ENCODE data around the gene MED8. TPM values are rescaled to one million over a fixed set of nuclear protein-coding genes. Genes with fewer than 3 reads are reported as not detected.
A peak's percentile ranks its signal among the peaks of the same experiment; 100 is the strongest.
"Not testable (repeated sequence)": the region's sequence is repeated elsewhere in the genome, so short reads cannot be mapped to it uniquely, and the experiment has no call there.

The MED8 gene
- total RNA-seq, 1 experiment from 2014 or later, result 76.1 TPM

DNA sequence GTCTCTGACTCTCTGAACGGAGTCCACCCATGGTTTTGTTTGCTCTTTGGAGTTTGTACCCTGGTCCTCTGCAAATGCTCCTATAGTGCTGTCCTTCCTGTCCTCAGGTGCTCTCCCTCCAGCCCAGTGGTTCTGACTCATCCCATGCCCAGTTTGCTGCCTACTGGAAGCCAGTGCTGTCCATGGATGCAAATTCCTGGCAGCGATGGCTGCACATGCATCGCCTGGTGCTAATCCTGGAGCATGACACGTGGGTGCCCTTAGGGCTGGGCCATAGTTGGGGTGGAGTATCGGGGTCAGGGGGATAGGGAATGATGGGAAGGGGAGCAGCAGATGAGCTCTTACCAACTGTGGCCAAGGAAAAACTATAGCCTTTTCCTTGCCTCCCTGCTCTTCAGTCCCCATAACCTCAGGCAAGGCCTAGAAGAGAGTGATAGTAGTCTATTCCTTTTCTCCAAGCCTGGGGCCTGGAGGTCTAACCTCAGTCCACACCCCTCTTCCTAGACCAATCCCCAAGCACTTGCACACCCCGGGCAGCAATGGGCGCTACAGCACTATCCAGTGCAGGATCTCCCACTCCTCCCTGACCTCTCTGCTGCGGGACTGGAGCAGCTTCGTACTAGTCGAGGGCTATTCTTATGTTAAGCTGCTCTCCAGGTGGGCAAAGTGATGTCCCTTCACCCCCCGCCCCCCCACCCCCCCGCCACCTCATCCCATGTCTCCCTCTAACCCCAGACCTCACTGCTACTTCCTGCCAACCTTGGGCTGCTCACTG is 32.6 kb upstream of the MED8 start:
- no peak for DNase-seq (ENCODE audit: low spot score)

DNA sequence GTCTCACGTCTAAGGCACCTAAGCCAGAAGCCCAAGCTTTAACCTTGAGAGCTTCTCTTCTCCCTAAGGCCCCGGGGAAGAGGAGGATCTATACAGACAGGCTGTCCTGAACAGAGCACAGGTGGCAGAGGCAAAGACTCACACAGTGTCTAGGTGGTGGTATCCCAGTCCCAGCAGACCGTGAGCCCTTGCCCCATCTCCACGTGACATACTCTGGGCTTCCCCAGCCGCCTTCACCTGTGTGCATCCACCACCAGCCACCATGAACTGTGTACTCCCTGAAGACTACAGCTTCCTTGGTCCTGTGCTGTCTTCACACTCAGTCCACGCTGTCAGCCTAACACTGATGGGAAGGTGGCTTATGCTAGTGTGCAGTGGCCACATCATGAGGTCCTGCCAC is 31.8 kb upstream of the MED8 start:
- DNase-seq (ENCODE audit: low spot score), result no peak

DNA sequence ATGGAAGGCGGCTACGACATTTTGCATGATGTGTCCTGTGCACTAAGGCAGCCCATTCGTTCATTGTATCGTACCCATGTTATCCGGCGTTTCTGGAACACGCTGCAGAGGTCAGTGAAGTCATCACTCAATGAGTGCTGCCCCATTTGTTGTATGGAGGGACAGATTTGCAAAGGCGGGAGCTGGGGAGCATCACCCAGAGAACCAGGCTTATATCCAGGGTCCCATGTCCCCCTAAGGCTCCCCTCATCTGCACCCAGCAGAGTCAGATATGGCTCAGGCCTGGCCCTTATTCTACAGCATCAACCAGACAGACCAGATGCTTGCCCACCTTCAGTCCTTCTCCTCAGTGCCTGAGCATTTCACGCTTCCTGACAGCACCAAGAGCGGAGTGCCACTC is 31.3 kb upstream of the MED8 start:
- DNase-seq (ENCODE audit: low spot score), result no peak

DNA sequence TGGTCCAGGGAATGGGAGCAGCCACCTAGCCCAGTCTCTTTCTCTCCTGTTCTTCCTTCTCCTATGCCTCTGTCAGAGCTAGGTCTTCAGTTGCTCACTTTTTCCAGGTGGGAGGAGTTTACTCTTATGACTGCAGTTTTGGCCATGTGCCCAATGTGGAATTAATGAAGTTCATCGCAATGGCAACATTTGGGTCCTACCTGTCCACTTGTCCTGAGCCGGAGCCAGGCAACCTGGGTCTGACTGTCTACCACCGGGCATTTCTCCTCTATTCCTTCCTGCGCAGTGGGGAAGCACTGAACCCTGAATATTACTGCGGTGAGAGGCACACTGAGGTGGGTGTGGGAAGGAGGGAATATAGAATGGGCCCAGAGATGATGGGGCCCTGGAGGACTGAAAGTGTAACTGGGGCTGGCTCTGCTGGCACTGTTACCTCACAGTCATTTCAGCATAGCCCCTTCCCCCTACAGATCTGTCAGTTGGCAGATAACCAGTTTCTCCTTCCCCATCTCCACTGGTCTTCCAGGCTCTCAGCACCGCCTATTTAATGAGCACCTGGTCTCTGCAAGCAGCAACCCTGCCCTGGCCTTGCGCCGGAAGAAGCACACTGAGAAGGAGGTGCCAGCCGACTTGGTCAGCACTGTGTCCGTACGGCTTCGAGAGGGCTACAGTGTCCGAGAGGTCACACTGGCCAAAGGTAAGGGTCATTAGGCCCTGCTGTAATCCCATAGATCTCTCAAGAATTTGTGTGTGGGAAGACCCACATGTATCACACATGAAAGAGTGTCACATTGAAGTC is 30.2 kb upstream of the MED8 start:
- DNase-seq (ENCODE audit: low spot score), result no peak

DNA sequence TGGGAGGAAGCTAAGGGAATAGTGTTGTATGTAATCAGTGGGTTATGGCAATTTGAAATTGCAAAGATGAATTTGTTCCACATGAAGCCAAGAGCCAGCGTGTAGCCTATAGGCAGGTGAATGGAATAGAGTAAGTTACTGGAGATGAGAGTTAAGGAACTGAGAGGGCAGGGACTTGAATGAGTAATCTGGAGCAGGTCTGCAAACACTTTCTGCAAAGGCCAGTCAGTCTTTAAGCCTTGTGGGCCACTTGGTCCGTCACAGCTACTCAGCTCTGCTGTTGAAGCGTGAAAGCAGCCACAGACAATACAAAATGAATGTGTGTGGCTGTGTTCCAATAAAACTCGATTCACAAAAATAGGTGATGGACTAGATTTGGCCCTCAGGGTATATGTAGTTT is 29.3 kb upstream of the MED8 start:
- no peak for DNase-seq (ENCODE audit: low spot score)

DNA sequence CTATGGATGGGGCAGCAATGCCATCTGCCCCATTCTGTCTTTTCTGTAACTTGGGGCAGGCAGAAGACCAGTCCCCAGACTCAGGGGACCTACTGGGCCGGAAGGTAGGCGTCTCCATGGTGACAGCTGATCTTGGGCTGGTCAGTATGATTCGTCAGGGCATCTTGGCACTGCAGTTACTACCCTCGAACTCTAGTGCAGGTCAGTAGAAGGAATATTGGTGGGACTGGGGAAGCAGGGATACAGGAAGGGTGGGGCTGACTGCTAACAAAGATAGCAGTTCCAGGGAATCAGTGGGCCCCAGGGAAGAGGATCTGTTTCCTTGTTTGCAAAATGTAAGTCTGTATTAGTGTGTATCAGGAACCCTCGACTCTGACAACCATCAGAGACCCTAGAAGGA is 26.3 kb upstream of the MED8 start:
- DNase-seq (ENCODE audit: low spot score), result no peak

DNA sequence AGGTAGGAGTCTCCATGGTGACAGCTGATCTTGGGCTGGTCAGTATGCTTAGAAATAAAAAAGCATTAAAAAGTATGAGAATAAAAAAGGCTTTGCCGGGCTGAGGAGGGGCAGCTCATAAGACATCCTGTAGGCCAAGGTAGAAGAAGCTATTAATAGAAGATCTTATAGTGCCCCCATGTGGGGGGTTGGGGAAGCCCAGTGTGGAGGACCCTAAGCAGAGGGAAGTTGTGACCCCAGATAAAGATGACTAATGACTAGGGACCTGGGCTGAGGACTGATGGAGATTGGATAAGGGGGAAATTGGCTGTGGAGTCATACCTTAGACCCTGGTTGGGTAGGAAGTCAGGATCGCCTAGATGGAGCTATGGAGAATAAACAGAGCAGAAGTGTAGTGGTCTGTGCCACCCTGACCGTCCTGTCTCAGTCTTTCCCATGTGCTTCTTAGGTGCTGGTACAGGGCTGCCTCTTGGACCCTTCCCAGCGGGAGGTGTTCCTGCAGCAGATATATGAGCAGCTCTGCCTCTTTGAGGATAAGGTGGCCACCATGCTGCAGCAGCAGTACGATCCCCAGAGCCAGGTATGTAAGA is 25.1 kb upstream of the MED8 start:
- peak; percentile 54 for DNase-seq (ENCODE audit: low spot score)

DNA sequence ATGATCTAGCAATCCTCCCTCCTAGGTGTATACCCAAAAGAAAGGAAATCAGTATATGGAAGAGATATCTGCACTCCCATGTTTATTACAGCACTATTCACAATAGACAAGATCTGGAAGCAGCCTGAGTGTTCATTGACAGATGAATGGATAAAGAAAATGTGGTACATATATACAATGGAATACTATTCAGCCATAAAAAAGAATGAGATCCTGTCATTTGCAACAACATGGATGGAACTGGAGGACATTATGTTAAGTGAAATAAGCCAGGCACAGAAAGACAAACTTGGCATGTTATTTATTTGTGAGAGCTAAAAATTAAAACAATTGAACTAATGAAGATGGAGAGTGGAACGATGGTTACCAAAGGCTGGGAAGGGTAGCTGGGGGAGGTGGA is 23.8 kb upstream of the MED8 start:
- DNase-seq (ENCODE audit: low spot score), result not testable (repeated sequence)

DNA sequence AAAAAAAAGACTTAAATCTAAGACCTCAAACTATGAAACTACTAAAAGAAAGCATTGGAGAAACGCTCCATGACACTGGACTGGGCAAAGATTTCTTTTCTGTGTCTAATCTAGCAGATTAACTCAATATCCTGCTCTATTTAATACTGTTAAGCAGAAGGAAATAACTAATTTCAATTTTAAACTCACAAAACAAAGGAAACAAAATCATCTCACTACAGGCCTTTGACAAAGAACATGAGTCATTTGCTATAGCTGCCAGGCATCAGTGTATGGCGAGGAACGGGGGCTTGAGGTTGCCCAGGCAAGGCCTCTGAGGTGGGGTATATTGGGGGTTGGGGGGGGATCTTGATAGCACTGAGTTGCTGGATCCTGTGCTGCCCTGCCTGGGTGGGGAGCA is 21.0 kb upstream of the MED8 start:
- no peak for DNase-seq (ENCODE audit: low spot score)

DNA sequence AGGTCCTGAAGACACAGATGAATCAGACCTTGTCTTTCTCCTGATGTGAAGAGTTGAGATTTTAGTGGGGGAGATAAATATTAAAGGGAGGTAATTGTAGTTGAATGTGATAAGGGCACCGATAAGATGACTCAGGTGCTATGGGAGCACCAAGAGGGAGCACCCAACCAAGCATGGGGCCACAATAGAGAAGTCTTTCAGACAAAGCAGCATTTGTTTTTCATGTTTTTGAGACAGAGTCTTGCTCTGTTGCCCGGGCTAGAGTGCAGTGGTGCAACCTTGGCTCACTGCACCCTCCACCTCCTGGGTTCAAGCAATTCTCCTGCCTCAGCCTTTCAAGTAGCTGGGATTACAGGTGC is 16.3 kb upstream of the MED8 start:
- DNase-seq (ENCODE audit: low spot score), result no peak

DNA sequence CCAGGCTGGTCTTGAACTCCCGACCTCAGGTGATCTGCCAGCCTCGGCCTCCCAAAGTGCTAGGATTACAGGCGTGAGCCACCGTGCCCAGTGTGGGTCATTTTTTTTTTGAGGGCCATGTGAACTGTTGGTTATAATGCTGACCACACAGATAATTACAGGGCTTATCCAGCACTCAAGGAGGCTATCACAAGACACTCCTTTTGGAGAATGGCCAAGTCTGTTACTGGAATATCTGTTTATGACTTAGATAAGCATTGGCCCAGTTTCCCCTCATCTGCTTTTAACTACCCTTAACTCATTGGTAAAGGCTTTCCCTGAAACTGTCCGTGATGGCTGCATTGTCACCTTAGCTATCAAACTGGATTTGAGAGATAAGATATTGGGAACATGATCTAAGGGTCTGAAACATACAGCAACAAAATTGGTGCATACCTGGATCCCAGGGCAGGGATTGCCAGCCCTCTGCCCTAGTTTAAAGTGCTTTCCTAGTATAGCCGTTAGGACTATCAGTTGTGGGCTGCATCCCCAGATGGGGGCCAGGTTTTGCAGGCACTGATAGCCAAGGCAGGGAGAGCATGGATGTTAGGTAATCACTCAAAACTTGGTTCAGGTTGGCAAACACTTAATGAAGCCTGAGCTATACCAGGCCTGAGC is 15.7 kb upstream of the MED8 start:
- peak; percentile 22 for DNase-seq (ENCODE audit: low spot score)

DNA sequence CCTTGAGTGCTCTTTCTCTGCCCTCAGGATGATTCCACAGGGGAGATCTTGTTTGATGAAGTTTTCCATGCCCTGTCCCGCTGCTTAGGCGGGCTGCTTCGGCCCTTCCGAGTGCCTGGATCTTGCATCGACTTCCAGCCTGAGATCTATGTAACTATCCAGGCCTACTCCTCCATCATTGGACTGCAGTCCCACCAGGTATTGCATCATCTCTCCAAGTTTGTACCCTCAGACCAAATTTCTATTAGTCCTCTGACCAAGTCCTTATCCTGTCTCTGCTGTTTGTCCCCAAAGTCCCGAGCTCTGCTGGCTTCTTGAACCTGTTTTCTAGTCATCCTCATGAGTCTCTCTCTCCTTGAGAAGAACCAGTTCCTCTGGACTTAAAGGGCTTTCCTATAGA is 14.8 kb upstream of the MED8 start:
- DNase-seq (ENCODE audit: low spot score), result no peak

DNA sequence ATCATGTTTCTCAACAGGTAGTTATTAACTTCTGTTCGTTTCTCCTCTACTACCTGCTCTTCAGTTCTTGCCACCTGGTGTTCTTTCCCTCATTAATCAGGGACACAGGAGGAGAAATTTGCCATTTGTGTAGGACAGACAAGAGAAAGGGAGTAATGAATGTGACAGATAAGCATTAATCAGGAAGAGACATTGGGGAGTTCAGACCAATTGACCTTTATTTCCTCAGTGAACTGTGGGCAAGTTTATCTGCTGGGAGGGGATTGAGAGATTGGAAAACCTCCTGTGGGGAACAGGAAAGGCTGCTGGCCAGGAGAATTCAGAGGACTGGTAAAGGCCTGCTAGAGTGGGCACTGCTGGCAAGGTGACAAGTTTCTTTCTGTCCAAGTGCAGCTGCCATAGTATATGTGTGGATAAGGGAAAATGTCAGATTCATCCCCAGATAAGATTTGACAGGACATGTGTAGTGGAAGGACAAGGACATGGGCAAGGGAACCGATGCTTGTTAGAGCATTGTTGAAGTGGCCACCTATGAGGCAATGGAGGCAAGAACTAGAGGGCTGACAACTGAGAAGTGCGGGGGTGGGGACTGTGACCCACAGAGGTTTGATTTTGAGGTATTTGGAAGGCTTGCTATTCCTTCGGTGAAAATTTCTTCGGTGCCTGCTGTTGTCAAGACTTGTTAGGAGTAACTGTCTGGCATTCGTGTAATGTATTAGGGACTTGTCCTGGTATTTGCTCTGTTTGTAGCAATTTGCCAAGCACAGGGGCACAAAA is 12.7 kb upstream of the MED8 start:
- DNase-seq (ENCODE audit: low spot score), result no peak

DNA sequence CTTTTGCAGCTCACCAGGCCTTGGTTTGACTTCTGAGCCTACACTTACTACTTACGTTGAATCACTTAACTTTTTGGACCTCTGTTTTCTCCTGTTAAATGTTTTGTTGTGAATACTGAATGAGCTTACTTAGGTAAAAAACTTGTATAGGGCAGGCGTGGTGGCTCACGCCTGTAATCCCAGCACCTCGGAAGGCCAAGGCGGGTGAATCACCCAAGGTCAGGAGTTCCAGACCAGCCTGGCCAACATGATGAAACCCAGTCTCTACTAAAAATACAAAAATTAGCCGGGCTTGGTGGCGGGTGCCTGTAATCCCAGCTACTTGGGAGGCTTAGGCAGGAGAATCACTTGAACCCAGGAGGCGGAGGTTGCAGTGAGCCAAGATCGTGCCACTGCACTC is 10.8 kb upstream of the MED8 start:
- not testable (repeated sequence) for DNase-seq (ENCODE audit: low spot score)

DNA sequence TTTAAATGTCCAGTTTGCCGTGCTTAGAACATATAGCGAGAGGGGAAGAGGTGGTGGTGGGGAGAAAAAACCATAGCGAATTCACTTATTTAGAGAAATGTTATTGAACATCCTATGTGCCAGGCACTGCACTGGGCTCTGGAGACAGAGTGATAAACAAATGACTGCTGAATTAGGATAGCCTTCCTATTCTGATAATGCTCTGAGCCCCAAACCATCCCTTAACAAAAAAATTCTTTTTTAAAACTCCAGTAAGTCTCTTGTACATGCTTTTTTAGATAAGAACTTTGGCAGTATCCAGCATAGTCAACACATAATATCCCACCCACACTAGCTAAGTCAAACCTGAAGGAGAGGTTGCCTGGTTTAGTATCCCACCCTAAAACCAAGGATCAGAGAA is 8.6 kb upstream of the MED8 start:
- DNase-seq (ENCODE audit: low spot score), result no peak

DNA sequence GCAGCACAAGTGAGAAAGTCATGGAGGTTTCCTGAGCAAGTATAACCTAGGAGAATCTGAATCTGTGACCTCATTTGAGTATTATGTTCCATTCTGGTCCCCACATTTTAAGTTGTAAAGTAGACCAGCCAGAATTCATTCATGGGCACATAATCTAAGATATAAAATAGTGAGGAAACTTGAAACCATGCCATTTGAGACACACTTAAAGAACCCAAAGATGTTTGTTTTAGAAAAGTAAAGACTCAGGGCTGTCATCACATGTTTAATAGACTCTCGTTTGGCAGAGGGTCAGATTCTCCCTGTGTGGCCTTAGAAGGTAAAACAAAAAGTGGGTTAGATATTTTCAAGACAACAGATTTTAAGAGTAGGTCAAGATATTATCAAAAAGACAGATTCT is 6.5 kb upstream of the MED8 start:
- DNase-seq (ENCODE audit: low spot score), result no peak

DNA sequence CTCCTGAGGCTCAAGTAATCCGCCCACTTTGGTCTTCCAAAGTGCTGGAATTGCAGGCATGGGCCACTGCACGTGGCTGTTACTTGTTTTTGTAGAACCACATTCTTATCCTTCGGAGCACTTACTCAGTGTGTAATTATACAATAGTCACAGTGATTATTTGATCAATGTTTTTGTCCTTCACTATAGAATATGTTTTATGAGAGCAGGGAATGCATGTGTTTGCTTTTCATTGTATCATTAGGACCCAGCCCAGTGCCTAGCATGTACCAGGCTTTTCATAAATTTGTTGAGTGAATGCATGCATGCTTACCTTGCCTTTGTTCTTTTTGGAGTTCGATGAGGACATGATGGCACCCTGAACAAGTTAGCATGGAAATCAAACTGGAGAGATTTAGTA is 5.9 kb upstream of the MED8 start:
- DNase-seq (ENCODE audit: low spot score), result no peak

DNA sequence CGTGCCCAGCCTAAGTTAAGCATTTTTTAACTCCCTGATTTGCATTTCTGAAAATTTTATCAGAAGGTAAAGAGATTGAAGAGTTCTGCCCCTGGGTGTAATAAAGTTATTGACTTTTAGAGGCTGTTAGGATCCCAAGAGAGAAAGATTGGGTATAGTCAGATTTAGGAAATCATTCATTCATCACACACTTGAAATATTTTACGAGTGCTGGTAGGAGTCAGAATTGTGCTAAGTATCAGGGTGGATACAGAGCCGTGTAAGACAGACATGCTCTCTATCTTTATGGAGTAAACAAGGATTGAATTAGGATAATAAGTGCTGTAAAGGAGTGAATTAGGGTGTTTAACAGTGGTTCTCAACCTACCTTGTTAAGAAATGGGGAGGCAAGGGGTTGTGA is 3.1 kb upstream of the MED8 start:
- no peak for DNase-seq (ENCODE audit: low spot score)

DNA sequence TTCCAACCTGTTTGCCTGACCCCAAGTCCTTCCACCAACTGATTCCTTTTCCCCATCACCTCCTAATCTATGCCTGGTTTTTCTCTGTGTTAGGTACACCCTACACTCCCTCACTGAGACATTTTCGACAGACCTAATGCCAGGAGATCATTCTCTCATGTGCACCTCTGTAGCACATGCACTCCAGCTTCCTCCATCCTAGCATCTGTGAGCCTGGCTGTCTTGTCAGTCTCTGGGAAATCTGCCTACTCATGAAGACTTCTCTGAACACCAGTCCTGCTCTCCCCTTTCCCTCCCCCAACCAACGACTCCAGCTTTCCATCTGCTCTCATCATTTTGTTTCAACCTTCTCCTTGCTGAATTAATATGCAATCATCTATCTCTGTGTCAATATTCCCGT is 987 bp downstream of the MED8 start:
- no peak for DNase-seq (ENCODE audit: low spot score)

DNA sequence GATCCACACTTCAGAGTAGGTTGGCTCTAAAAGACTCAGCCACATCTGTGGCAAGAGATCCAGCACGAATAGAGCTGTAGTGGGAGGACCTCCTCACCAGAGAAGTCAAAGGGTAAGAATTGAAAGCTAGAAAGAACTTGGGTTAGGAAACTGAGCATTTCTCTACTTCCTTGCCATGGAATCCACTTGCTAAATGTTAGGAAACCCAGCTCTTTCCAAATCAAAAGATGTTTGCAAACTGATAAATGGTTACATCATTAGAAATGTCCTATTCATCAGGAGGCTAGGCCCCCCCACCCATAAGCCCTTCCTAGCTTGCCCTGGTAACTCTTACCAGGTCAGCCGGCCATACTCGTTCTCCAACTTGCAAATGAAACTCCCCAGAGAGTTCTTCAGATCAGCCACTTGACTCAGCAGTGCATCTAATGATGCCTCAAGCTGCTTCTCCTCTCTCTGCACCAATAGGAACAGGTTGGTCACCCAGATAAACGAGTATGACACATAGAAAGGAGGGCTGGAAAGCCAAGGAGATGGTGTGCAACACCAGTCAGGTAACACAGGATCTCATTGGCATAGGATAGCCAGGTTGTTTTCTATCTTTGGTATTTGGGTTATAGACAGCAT is 1.5 kb downstream of the MED8 start:
- no peak for DNase-seq (ENCODE audit: low spot score)

DNA sequence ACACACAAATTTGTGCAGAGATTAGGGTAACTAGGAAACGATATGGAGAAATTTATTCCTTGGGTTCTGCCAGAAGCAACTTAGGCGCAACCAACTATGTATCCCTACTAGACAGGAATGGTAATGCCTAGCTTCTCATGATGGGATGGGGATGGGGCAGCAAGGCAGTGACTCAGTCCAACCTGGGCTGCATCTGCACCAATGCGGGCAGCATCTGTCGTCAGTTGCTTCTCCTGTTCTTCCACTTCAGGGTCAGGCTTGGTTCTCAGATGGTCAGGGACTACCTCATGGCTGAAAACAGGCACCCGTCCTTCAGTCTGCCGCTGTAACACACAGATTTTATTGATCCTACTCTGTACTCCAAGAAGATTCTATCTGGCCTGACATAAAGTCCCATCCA is 2.9 kb downstream of the MED8 start:
- DNase-seq (ENCODE audit: low spot score), result no peak
